ENCODE results near the gene ERAS. TPM values are rescaled to one million over a fixed set of nuclear protein-coding genes. Genes with fewer than 3 reads are reported as not detected.

The ERAS gene
- total and polyA plus RNA-seq, 2 experiments from 2014 or later, result 1.3 to 2.4 TPM

DNA sequence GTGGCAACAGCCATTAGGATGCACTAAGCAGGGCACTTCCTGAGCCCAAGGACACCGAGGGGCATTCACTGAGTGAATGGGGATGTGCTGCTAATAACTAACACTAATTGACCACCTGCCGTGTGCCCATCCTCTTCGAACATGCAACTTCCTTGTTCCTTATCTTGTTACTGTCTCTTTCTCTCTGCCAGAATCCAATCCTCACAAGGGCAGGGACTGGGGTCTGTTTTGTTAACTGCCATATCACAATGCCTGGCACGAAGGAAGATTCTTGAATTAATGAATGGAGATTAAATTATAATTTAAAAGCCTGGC lies 1.3 kb downstream of the ERAS start:
- Mint-ChIP-seq H3K4me1 (peaks cover 7% of the 10 kb centered on the region), H3K27ac (0 out of 2 replicates have a peak overlapping the region, but pooled peaks have one; percentile 56), H3K27me3 (ENCODE audit: insufficient read depth, low read depth, poor library complexity) (peaks cover 33% of the 10 kb centered on the region), H3K4me3 (peak overlapping the region; percentile 71), H3K9me3 (peaks cover 3% of the 10 kb centered on the region; the same call in 1 of the 3 replicates), H3K36me3 (ENCODE audit: low read depth) (peaks cover 21% of the 10 kb centered on the region; the same call in 2 of the 3 replicates)
- Histone ChIP-seq H3F3A (replicated peaks; ENCODE audit: low read depth) (no peaks in the 10 kb centered on the region), H3K27ac (ENCODE audit: low read depth) (no peak overlapping the region), H3K4me1 (ENCODE audit: insufficient read depth) (no peaks in the 10 kb centered on the region), H3K79me2 (replicated peaks; ENCODE audit: insufficient read depth) (no peaks in the 10 kb centered on the region), H3K9me2 (ENCODE audit: insufficient read depth) (no peaks in the 10 kb centered on the region), H4K20me1 (replicated peaks; ENCODE audit: insufficient read depth) (no peaks in the 10 kb centered on the region), H3K27me3 (ENCODE audit: insufficient read depth) (peaks cover 52% of the 10 kb centered on the region), H2AFZ (0 out of 2 replicates have a peak overlapping the region, but pooled peaks have one; percentile 32), H3K36me3 (ENCODE audit: insufficient read depth) (no peaks in the 10 kb centered on the region), H3K4me2 (peak overlapping the region; percentile 78), H3K4me3 (peak overlapping the region; percentile 55)
- no peak for ATAC-seq
- no peak for DNase-seq (ENCODE audit: low spot score)
- TF ChIP-seq EZH2phosphoT487 (IDR thresholded peaks at IDR 0.05; ENCODE audit: unreplicated experiment) (no peak), CREB1 (CRISPR knock-in tag; IDR thresholded peaks at IDR 0.05; ENCODE audit: low read depth) (no peak), ZNF331 (CRISPR knock-in tag; IDR thresholded peaks at IDR 0.05; ENCODE audit: low read depth) (no peak), EZH2 (IDR thresholded peaks at IDR 0.05; ENCODE audit: low read depth, unreplicated experiment) (no peak), ETS1 (IDR thresholded peaks at IDR 0.05) (no peak)

GRCh38 chrX:48829016-48829735 lies 2.9 kb downstream of the ERAS start:
- H3K4me2 ChIP-seq, result no peak overlapping the region
- H4K20me1 ChIP-seq (replicated peaks; ENCODE audit: insufficient read depth), result no peaks in the 10 kb centered on the region
- TF ChIP-seq POLR2AphosphoS5 (IDR thresholded peaks at IDR 0.05; ENCODE audit: low read depth) (no peak), STAT1 (IDR thresholded peaks at IDR 0.05; ENCODE audit: unreplicated experiment) (no peak)
- TF ChIP-seq, protein P1, sequence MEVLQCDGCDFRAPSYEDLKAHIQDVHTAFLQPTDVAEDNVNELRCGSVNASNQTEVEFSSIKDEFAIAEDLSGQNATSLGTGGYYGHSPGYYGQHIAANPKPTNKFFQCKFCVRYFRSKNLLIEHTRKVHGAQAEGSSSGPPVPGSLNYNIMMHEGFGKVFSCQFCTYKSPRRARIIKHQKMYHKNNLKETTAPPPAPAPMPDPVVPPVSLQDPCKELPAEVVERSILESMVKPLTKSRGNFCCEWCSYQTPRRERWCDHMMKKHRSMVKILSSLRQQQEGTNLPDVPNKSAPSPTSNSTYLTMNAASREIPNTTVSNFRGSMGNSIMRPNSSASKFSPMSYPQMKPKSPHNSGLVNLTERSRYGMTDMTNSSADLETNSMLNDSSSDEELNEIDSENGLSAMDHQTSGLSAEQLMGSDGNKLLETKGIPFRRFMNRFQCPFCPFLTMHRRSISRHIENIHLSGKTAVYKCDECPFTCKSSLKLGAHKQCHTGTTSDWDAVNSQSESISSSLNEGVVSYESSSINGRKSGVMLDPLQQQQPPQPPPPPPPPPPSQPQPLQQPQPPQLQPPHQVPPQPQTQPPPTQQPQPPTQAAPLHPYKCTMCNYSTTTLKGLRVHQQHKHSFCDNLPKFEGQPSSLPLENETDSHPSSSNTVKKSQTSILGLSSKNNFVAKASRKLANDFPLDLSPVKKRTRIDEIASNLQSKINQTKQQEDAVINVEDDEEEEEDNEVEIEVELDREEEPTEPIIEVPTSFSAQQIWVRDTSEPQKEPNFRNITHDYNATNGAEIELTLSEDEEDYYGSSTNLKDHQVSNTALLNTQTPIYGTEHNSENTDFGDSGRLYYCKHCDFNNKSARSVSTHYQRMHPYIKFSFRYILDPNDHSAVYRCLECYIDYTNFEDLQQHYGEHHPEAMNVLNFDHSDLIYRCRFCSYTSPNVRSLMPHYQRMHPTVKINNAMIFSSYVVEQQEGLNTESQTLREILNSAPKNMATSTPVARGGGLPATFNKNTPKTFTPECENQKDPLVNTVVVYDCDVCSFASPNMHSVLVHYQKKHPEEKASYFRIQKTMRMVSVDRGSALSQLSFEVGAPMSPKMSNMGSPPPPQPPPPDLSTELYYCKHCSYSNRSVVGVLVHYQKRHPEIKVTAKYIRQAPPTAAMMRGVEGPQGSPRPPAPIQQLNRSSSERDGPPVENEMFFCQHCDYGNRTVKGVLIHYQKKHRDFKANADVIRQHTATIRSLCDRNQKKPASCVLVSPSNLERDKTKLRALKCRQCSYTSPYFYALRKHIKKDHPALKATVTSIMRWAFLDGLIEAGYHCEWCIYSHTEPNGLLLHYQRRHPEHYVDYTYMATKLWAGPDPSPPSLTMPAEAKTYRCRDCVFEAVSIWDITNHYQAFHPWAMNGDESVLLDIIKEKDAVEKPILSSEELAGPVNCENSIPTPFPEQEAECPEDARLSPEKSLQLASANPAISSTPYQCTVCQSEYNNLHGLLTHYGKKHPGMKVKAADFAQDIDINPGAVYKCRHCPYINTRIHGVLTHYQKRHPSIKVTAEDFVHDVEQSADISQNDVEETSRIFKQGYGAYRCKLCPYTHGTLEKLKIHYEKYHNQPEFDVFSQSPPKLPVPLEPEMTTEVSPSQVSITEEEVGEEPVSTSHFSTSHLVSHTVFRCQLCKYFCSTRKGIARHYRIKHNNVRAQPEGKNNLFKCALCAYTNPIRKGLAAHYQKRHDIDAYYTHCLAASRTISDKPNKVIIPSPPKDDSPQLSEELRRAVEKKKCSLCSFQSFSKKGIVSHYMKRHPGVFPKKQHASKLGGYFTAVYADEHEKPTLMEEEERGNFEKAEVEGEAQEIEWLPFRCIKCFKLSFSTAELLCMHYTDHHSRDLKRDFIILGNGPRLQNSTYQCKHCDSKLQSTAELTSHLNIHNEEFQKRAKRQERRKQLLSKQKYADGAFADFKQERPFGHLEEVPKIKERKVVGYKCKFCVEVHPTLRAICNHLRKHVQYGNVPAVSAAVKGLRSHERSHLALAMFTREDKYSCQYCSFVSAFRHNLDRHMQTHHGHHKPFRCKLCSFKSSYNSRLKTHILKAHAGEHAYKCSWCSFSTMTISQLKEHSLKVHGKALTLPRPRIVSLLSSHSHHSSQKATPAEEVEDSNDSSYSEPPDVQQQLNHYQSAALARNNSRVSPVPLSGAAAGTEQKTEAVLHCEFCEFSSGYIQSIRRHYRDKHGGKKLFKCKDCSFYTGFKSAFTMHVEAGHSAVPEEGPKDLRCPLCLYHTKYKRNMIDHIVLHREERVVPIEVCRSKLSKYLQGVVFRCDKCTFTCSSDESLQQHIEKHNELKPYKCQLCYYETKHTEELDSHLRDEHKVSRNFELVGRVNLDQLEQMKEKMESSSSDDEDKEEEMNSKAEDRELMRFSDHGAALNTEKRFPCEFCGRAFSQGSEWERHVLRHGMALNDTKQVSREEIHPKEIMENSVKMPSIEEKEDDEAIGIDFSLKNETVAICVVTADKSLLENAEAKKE (CRISPR knock-in tag; IDR thresholded peaks at IDR 0.05), result no peak
- H3K79me2 ChIP-seq (replicated peaks; ENCODE audit: insufficient read depth), result no peaks in the 10 kb centered on the region
- H2AFZ ChIP-seq, result no peak overlapping the region
- H3K9me3 Mint-ChIP-seq, result peaks cover 3% of the 10 kb centered on the region; the same call in 1 of the 3 replicates
- H3K4me3 Mint-ChIP-seq, result no peak overlapping the region
- H3K27ac ChIP-seq (ENCODE audit: low read depth), result no peak overlapping the region
- peaks cover 15% of the 10 kb centered on the region; the same call in 2 of the 3 replicates for H3K36me3 Mint-ChIP-seq (ENCODE audit: low read depth)
- no peaks in the 10 kb centered on the region for H3K36me3 ChIP-seq (ENCODE audit: insufficient read depth)
- DNase-seq (ENCODE audit: low spot score), result no peak
- H3K4me1 Mint-ChIP-seq, result peaks cover 11% of the 10 kb centered on the region
- no peaks in the 10 kb centered on the region for H3K4me1 ChIP-seq (ENCODE audit: insufficient read depth)
- no peak for ATAC-seq
- no peaks in the 10 kb centered on the region for H3K9me2 ChIP-seq (ENCODE audit: insufficient read depth)
- peaks cover 67% of the 10 kb centered on the region for H3K27me3 ChIP-seq (ENCODE audit: insufficient read depth)
- no peaks in the 10 kb centered on the region for H3F3A ChIP-seq (replicated peaks; ENCODE audit: low read depth)
- no peak overlapping the region for H3K4me3 ChIP-seq
- peaks cover 47% of the 10 kb centered on the region for H3K27me3 Mint-ChIP-seq (ENCODE audit: insufficient read depth, low read depth, poor library complexity)
- no peak overlapping the region for H3K27ac Mint-ChIP-seq
